ENCODE measurements around the gene AKAP8L.

- TF ChIP-seq, protein P1, sequence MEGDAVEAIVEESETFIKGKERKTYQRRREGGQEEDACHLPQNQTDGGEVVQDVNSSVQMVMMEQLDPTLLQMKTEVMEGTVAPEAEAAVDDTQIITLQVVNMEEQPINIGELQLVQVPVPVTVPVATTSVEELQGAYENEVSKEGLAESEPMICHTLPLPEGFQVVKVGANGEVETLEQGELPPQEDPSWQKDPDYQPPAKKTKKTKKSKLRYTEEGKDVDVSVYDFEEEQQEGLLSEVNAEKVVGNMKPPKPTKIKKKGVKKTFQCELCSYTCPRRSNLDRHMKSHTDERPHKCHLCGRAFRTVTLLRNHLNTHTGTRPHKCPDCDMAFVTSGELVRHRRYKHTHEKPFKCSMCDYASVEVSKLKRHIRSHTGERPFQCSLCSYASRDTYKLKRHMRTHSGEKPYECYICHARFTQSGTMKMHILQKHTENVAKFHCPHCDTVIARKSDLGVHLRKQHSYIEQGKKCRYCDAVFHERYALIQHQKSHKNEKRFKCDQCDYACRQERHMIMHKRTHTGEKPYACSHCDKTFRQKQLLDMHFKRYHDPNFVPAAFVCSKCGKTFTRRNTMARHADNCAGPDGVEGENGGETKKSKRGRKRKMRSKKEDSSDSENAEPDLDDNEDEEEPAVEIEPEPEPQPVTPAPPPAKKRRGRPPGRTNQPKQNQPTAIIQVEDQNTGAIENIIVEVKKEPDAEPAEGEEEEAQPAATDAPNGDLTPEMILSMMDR (IDR thresholded peaks at IDR 0.05; ENCODE audit: poor library complexity) = no peak
- no peak for TF ChIP-seq EZH2phosphoT487 (IDR thresholded peaks at IDR 0.05; ENCODE audit: low read depth, severe bottlenecking, unreplicated experiment)
Observed at GRCh38 chr19:15365264-15365663, 53.5 kb downstream of the AKAP8L start.

Measured in hepatocyte (in vitro differentiated cells).